HCT116 (cell line): Measurements from ENCODE around the gene LAP3. TPM values are rescaled to one million over a fixed set of nuclear protein-coding genes. Genes with fewer than 3 reads are reported as not detected.

ENCODE experiments used
- ATAC-seq: fragments of 200-7000 bp; cut with Tn5 transposase; 2 replicates; pipeline ENCODE4 v1.9.1; 2020; ENCODE audit warnings: mild to moderate bottlenecking, moderate library complexity
- BruUV-seq: library from RNA; stranded (reverse); fragments of 400-500 nt; replicated peaks from 2 replicates; lab custom pipeline; 2021; lab: Mats Ljungman, UMichigan
- CTCF ChIA-PET: fragments of 300-600 bp; sonication (Branson Sonifier 250); formaldehyde crosslinking; loops from one replicate; lab custom pipeline; 2021; ENCODE audit warnings: antibody characterized with exemption; lab: Charles Lee
- POLR2A ChIA-PET: fragments of 300-600, 350-600 bp; sonication (Branson Sonifier 250); formaldehyde crosslinking; loops from one replicate; lab custom pipeline; 2021; ENCODE audit warnings: antibody characterized with exemption; lab: Charles Lee
- RAD21 ChIA-PET, 2 experiments: fragments of 300-600 bp; sonication (Branson Sonifier 250); formaldehyde crosslinking; loops; one replicate each; lab custom pipeline; 2023; ENCODE audit warnings: low total read pairs in 2 of 2; ENCODE audit not compliant: uncharacterized antibody in 2 of 2, unreplicated experiment in 2 of 2, low non-redundant PET in 1 of 2; lab: Charles Lee
- DNase-seq: peaks from one replicate; pipeline ENCODE4 v3.0.0-alpha.2; 2010; ENCODE audit warnings: low read depth, low spot score
- H2AFZ ChIP-seq: fragments of 200-600 bp; shearing (Covaris generic), sonication (generic); 2 replicates; pipeline ENCODE4 v1.6.1; 2017; ENCODE audit warnings: low read depth, mixed run types, mixed read lengths, antibody characterized with exemption, low read length; ENCODE audit not compliant: poor library complexity, severe bottlenecking
- H3K27ac ChIP-seq: 2 replicates; pipeline ENCODE4 v1.5.1; 2012; ENCODE audit warnings: low read depth, low read length
- H3K27me3 ChIP-seq: fragments of 200-600 bp; sonication (generic); 2 replicates; pipeline ENCODE4 v1.6.1; 2016; ENCODE audit warnings: mixed run types, low read length, mixed read lengths; ENCODE audit not compliant: insufficient read depth
- H3K36me3 ChIP-seq, 2 experiments: fragments of 200-500 bp in 1 of 2; fragments of 200-600 bp in 1 of 2; sonication (Bioruptor generic) in 1 of 2; sonication (generic) in 1 of 2; 2 replicates each; pipeline versions ENCODE4 v1.5.1 to v1.6.1; 2014 to 2016; ENCODE audit warnings: low read length in 2 of 2, inconsistent platforms in 1 of 2, mixed read lengths in 1 of 2, mixed run types in 1 of 2; ENCODE audit not compliant: insufficient read depth in 2 of 2, control insufficient read depth in 1 of 2
- H3K4me1 ChIP-seq, 2 experiments: fragments of 200-600 bp in 1 of 2; sonication (generic) in 1 of 2; 2 replicates each; pipeline versions ENCODE4 v1.5.1 to v1.6.1; 2012 to 2017; ENCODE audit warnings: low read length in 2 of 2, inconsistent platforms in 1 of 2, mild to moderate bottlenecking in 1 of 2, mixed read lengths in 1 of 2, mixed run types in 1 of 2, moderate library complexity in 1 of 2; ENCODE audit not compliant: insufficient read depth in 2 of 2, control insufficient read depth in 1 of 2
- H3K4me2 ChIP-seq: fragments of 200-600 bp; sonication (generic); 2 replicates; pipeline ENCODE4 v1.6.1; 2017; ENCODE audit warnings: mixed run types, low read length, mixed read lengths
- H3K4me3 ChIP-seq, 2 experiments: fragments of 200-600 bp in 1 of 2; sonication (generic) in 1 of 2; replicated peaks in 1 of 2; 2 replicates each; pipeline ENCODE4 v1.5.1; 2011 to 2016; ENCODE audit warnings: low read length in 2 of 2, control low read depth in 1 of 2, low read depth in 1 of 2, mild to moderate bottlenecking in 1 of 2, mixed read lengths in 1 of 2, mixed run types in 1 of 2
- H3K79me2 ChIP-seq: fragments of 200-600 bp; sonication (generic); 2 replicates; pipeline ENCODE4 v1.6.1; 2017; ENCODE audit warnings: mild to moderate bottlenecking, mixed run types, low read length, moderate library complexity, mixed read lengths; ENCODE audit not compliant: insufficient read depth
- H3K9ac ChIP-seq: fragments of 200-600 bp; sonication (generic); 2 replicates; pipeline ENCODE4 v1.6.1; 2016; ENCODE audit warnings: low read length, mixed read lengths
- H3K9me2 ChIP-seq: fragments of 200-600 bp; sonication (generic), shearing (Covaris generic); 2 replicates; pipeline ENCODE4 v1.6.1; 2017; ENCODE audit warnings: mixed run types, mild to moderate bottlenecking, moderate library complexity; ENCODE audit not compliant: insufficient read depth
- H3K9me3 ChIP-seq, 2 experiments: fragments of 200-500 bp in 1 of 2; fragments of 200-600 bp in 1 of 2; sonication (Bioruptor generic) in 1 of 2; sonication (generic) in 1 of 2; 2 replicates each; pipeline ENCODE4 v1.6.1; 2014 to 2017; ENCODE audit warnings: low read length in 2 of 2, mixed read lengths in 2 of 2, inconsistent platforms in 1 of 2, low read depth in 1 of 2, mild to moderate bottlenecking in 1 of 2, mixed run types in 1 of 2, moderate library complexity in 1 of 2; ENCODE audit not compliant: control insufficient read depth in 1 of 2, insufficient read depth in 1 of 2
- H4K20me1 ChIP-seq: fragments of 200-600 bp; sonication (generic), shearing (Covaris generic); 2 replicates; pipeline ENCODE4 v1.6.1; 2017; ENCODE audit warnings: mixed run types, mild to moderate bottlenecking, moderate library complexity; ENCODE audit not compliant: insufficient read depth
- CBX3 ChIP-seq: IDR thresholded peaks from 2 replicates; pipeline ENCODE4 v1.6.1; 2012; ENCODE audit warnings: low read depth
- EZH2phosphoT487 ChIP-seq: fragments of 200-600 bp; IDR thresholded peaks from 2 replicates; pipeline ENCODE4 v1.6.1; 2018; ENCODE audit warnings: antibody characterized with exemption, borderline replicate concordance
- JUND ChIP-seq: IDR thresholded peaks from 2 replicates; pipeline ENCODE4 v1.6.1; 2012
- POLR2A ChIP-seq: IDR thresholded peaks from 2 replicates; pipeline ENCODE4 v1.7.0; 2011; ENCODE audit warnings: borderline replicate concordance; ENCODE audit not compliant: insufficient read depth, insufficient read length; ENCODE audit errors: extremely low read depth
- POLR2AphosphoS5 ChIP-seq: IDR thresholded peaks from 2 replicates; pipeline ENCODE4 v1.6.1; 2011; ENCODE audit warnings: mild to moderate bottlenecking, low read depth, low read length, moderate library complexity
- SRF ChIP-seq: IDR thresholded peaks from 2 replicates; pipeline ENCODE4 v1.6.1; 2012; ENCODE audit warnings: low read depth
- TCF7L2 ChIP-seq: IDR thresholded peaks from 2 replicates; pipeline ENCODE4 v1.7.0; 2011; ENCODE audit warnings: borderline replicate concordance, inconsistent platforms; ENCODE audit not compliant: insufficient read depth, insufficient read length; ENCODE audit errors: extremely low read depth
- YY1 ChIP-seq: IDR thresholded peaks from 2 replicates; pipeline ENCODE4 v1.6.1; 2011; ENCODE audit warnings: low read length, low read depth, moderate library complexity, mild to moderate bottlenecking; ENCODE audit not compliant: insufficient replicate concordance; ENCODE audit errors: extremely low read depth
- ZNF274 ChIP-seq: fragments of 200-500 bp; sonication (Bioruptor generic); IDR thresholded peaks from 2 replicates; pipeline ENCODE4 v1.6.1; 2014; ENCODE audit warnings: mild to moderate bottlenecking, low read depth, low read length, inconsistent platforms
- intact Hi-C: fragments of 100-400 bp; cut with micrococcal nuclease; formaldehyde crosslinking; loops from 2 replicates; pipeline ENCODE4 v1.10.0; 2022
- total RNA-seq: library from RNA; stranded (reverse); gene quantifications from one replicate; pipeline ENCODE4 v1.2.1, GENCODE V29; 2021; ENCODE audit not compliant: unreplicated experiment
- TF ChIP-seq, protein P1 (sequence below): IDR thresholded peaks from 2 replicates; pipeline ENCODE4 v1.6.1; 2012
- TF ChIP-seq, protein P2 (sequence below): IDR thresholded peaks from 2 replicates; pipeline ENCODE4 v1.6.1; 2012; ENCODE audit warnings: low read depth
- TF ChIP-seq, protein P3 (sequence below): IDR thresholded peaks from 2 replicates; pipeline ENCODE4 v1.6.1; 2011; ENCODE audit warnings: mild to moderate bottlenecking, low read length, moderate library complexity; ENCODE audit not compliant: insufficient replicate concordance; ENCODE audit errors: extremely low read depth

The LAP3 gene
- total RNA-seq, 1 experiment from 2014 or later, result 59.9 TPM

- H3K9ac ChIP-seq, result no peak overlapping the region
- intact Hi-C loops, result no loop called here
- H3K4me2 ChIP-seq, result no peak overlapping the region
- RAD21 ChIA-PET, result no interaction called here
- no peaks in the 10 kb centered on the region for H3K36me3 ChIP-seq
- H3K79me2 ChIP-seq, result no peaks in the 10 kb centered on the region
- no peaks in the 10 kb centered on the region for H3K9me3 ChIP-seq
- DNase-seq, result no peak
- peaks cover 4% of the 10 kb centered on the region; the same call in 1 of the 2 replicates for H3K27me3 ChIP-seq
- H4K20me1 ChIP-seq, result no peaks in the 10 kb centered on the region
- H3K9me2 ChIP-seq, result no peaks in the 10 kb centered on the region
- no peak overlapping the region for H3K27ac ChIP-seq
- H3K4me3 ChIP-seq, result no peak overlapping the region
- ATAC-seq, result no peak
- no peaks in the 10 kb centered on the region for H3K4me1 ChIP-seq
- TF ChIP-seq JUND (no peak), TCF7L2 (no peak), YY1 (no peak), CBX3 (no peak), ZNF274 (no peak), POLR2AphosphoS5 (no peak)
- TF ChIP-seq, protein P1, sequence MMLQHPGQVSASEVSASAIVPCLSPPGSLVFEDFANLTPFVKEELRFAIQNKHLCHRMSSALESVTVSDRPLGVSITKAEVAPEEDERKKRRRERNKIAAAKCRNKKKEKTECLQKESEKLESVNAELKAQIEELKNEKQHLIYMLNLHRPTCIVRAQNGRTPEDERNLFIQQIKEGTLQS, result no peak
- TF ChIP-seq, all 23 proteins: peak for 0
- BruUV-seq, result no TSS peak
- ChIA-PET POLR2A (no interaction called here), CTCF (no interaction called here)
- H2AFZ ChIP-seq, result no peak overlapping the region
Observed at GRCh38 chr4:17528551-17529165, 48.3 kb upstream of the LAP3 start.

DNA sequence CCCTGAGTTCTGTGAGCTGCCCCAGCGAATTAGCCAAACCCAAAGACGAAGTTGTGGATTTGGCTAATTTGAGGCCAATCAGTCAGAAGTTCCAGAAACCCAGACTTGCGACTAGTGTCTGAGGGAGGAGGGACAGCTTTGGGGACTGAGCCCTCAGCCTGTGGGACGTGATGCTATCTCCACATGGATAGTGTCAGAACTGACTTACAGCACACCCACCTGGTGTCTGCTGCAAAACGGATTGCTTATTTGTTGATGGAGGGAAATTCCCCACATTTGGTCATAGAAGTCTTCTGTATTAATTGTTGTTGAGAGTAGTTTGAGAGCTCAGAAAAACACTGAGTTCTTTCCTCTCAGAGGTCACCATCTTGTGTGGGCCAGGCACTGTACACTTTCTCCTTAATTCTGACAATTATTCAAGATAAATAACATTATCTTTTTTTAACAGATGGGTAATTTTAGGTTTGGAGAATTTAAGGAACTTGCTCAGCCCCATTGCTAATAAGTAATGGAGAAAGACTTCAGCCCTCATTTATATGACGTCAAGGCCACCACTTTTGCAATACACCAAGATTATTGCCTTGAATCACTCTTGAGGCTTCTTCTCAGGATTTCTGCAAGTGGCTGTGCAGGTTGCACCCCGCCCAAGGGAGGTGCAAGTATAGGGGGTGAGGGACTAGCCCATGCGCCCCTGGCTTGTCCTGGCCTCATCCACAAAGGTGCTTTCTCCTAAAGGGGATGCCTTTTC is 45.3 kb upstream of the LAP3 start:
- H3K9ac ChIP-seq, result no peak overlapping the region
- H3K4me2 ChIP-seq, result no peak overlapping the region
- no peaks in the 10 kb centered on the region for H3K9me2 ChIP-seq
- no peak overlapping the region for H3K27ac ChIP-seq
- ChIA-PET RAD21 (no interaction called here), POLR2A (no interaction called here), CTCF (no interaction called here)
- BruUV-seq, result no TSS peak
- H4K20me1 ChIP-seq, result no peaks in the 10 kb centered on the region
- H3K79me2 ChIP-seq, result no peaks in the 10 kb centered on the region
- no peaks in the 10 kb centered on the region for H3K9me3 ChIP-seq
- H2AFZ ChIP-seq, result no peak overlapping the region
- no peak overlapping the region for H3K4me3 ChIP-seq
- no peaks in the 10 kb centered on the region for H3K36me3 ChIP-seq
- H3K4me1 ChIP-seq, result no peaks in the 10 kb centered on the region
- intact Hi-C loops, result no loop called here
- DNase-seq (no peak), ATAC-seq (no peak)
- peaks cover 4% of the 10 kb centered on the region; the same call in 1 of the 2 replicates for H3K27me3 ChIP-seq
- TF ChIP-seq YY1 (no peak), EZH2phosphoT487 (no peak), POLR2AphosphoS5 (no peak), POLR2A (no peak), SRF (no peak)
- TF ChIP-seq, protein P2, sequence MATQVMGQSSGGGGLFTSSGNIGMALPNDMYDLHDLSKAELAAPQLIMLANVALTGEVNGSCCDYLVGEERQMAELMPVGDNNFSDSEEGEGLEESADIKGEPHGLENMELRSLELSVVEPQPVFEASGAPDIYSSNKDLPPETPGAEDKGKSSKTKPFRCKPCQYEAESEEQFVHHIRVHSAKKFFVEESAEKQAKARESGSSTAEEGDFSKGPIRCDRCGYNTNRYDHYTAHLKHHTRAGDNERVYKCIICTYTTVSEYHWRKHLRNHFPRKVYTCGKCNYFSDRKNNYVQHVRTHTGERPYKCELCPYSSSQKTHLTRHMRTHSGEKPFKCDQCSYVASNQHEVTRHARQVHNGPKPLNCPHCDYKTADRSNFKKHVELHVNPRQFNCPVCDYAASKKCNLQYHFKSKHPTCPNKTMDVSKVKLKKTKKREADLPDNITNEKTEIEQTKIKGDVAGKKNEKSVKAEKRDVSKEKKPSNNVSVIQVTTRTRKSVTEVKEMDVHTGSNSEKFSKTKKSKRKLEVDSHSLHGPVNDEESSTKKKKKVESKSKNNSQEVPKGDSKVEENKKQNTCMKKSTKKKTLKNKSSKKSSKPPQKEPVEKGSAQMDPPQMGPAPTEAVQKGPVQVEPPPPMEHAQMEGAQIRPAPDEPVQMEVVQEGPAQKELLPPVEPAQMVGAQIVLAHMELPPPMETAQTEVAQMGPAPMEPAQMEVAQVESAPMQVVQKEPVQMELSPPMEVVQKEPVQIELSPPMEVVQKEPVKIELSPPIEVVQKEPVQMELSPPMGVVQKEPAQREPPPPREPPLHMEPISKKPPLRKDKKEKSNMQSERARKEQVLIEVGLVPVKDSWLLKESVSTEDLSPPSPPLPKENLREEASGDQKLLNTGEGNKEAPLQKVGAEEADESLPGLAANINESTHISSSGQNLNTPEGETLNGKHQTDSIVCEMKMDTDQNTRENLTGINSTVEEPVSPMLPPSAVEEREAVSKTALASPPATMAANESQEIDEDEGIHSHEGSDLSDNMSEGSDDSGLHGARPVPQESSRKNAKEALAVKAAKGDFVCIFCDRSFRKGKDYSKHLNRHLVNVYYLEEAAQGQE, result no peak
- TF ChIP-seq, protein P3, sequence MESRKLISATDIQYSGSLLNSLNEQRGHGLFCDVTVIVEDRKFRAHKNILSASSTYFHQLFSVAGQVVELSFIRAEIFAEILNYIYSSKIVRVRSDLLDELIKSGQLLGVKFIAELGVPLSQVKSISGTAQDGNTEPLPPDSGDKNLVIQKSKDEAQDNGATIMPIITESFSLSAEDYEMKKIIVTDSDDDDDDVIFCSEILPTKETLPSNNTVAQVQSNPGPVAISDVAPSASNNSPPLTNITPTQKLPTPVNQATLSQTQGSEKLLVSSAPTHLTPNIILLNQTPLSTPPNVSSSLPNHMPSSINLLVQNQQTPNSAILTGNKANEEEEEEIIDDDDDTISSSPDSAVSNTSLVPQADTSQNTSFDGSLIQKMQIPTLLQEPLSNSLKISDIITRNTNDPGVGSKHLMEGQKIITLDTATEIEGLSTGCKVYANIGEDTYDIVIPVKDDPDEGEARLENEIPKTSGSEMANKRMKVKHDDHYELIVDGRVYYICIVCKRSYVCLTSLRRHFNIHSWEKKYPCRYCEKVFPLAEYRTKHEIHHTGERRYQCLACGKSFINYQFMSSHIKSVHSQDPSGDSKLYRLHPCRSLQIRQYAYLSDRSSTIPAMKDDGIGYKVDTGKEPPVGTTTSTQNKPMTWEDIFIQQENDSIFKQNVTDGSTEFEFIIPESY, result no peak
